Erythroblast (primary cell): Measurements from ENCODE around the gene TUBB3.

Experiments
- GATA1 ChIP-seq: IDR thresholded peaks from 2 replicates; pipeline ENCODE4 v1.6.1; 2011; ENCODE audit warnings: low read depth, mild to moderate bottlenecking, control low read depth, low read length, moderate library complexity
- POLR2A ChIP-seq: IDR thresholded peaks from 2 replicates; pipeline ENCODE4 v1.6.1; 2011; ENCODE audit warnings: mild to moderate bottlenecking, low read length

GRCh38 chr16:89936508-89936907 is 13.4 kb downstream of the TUBB3 start:
- TF ChIP-seq POLR2A: no peak
- TF ChIP-seq GATA1: no peak
